Muscle of back (tissue), 13 donors: ENCODE measurements around the gene GNG4. TPM values are rescaled to one million over a fixed set of nuclear protein-coding genes. Genes with fewer than 3 reads are reported as not detected.

Experiments
- DNase-seq, 3 donors: peaks; one replicate each; pipeline versions ENCODE4 v3.0.0 to v3.0.0-alpha.2; 2013
- long read RNA-seq, 9 donors: transcript quantifications; one replicate each; lab custom pipeline, GENCODE V29; 2026
- polyA plus RNA-seq, 10 donors: library from polyadenylated mRNA; unstranded; fragments of 120-200 nt; gene quantifications; one replicate each; pipeline ENCODE4 v1.2.1, GENCODE V29; 2013; ENCODE audit not compliant: insufficient read length in 10 of 10

The GNG4 gene
- polyA plus RNA-seq = 1 to 10 TPM in 2 of 10 donors, under 1 TPM in 8; 0.27 to 2.2 (median 0.76) TPM
- long read RNA-seq, donor 1 = 0 reads
- long read RNA-seq, donor 2 = 0 reads
- long read RNA-seq, donor 3 = 0 reads
- long read RNA-seq, donor 4 = 0 reads
- long read RNA-seq, donor 5 = 0 reads
- long read RNA-seq, donor 6, full-length matches to known transcripts = 1 of 1 reads
- long read RNA-seq, donor 6, partial matches to known transcripts = 0 of 1 reads
- long read RNA-seq, donor 6, other reads (novel, unspliced or antisense) = 0 of 1 reads
- long read RNA-seq, donor 7 = 0 reads
- long read RNA-seq, donor 8, full-length matches to known transcripts = 1 of 1 reads
- long read RNA-seq, donor 8, partial matches to known transcripts = 0 of 1 reads
- long read RNA-seq, donor 8, other reads (novel, unspliced or antisense) = 0 of 1 reads
- long read RNA-seq, donor 9 = 0 reads

DNA sequence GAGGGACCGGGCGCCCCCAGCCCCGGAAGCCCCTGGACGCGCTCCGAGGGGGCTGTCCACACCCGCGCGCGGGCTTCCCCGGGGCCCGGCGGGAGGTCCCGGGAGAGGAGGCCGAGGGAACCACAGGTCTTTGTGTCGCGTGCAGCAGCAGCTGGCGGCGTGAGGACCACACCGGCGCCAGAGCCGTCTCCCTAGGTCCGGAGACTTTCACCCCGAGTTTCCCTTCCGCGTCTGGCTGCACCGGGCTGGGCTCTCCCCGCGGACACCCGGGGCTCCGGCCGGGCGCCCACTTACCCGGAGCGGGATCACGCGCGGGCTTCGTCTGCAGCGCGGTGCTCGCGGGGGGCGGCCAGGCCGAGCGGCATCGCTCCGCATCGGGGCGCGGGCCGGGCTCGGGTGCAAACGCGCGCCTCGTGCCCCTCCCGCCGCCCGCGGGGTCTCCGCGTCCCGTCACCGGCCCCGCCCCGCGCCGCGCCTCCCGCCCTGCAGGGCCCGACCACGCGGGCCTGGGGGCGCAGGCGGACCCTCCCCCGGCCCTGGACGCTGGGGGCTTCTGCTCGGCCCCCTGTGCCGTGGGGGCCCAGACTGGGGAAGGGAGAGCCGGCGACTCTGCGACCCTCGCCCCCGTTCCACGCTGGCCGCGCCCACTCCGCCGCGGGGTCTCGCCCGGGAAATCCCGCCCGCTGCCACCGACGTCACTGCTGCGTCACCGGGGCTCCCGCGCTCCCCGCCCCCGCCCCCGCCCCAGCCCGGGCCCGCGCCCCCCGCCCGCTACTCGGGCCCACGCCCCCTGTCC is at the start of gene GNG4:
Gene GNG4 (minus strand): TSS at position 417 of the 796 bp plus-strand sequence. CDS start 65,946 bp downstream, outside the sequence.
- DNase-seq = peak in 1 of 3 donors; percentile 52

DNA sequence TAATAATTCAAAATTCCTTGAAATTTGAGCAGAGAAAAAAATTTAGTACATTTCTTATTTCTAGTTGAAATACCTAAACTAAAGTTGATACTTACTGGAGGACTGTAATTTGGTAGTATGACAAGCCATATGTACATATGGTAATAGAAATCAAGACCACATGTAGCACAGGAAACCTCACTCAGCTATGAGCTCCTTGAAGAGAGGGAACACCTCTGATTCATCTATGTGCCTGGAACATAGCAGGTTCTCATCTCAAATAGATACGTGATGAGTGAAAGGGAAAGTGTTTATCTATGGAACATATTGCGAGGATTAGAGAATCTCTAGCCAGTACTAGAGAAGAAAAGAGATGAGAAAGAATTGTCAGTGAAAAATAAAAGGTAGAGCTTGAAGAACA is 47.9 kb upstream of the GNG4 start:
- no peak for DNase-seq

DNA sequence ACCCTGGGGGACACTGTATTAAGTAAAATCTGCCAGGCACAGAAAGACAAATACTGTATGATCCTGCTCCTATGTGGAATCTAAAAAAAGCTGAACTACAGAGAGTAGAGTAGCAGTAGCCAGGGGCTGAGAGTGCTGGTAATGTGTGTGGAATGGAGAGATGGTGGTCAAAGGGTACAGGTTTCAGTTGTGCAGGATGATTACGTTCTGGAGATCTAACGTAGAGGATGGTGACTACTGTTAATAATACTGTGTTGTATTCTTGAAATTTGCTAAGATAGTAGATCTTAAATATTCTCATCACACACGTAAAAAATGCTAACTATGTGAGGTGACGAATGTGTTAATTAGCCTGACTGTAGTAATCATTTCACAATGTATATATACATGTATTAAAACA is 39.8 kb upstream of the GNG4 start:
- no peak for DNase-seq

DNA sequence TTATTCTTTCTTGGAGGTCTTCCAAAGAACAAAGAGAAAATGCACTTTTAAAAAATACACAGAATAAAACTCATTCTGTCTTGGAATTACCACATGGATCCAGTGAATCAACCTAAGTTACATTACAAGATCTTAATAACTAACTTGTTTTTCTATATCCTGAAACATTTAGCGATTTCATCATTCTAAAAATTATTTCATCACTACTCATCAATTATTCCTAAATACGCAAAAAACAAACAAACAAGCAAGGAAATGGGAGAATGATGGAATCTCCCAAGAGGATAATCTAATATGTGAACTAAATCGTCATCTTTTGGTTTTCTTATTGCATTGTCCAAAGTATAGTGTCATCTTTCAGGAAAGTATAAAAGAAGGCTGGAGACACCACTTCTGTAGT is 38.5 kb upstream of the GNG4 start:
- no peak for DNase-seq

DNA sequence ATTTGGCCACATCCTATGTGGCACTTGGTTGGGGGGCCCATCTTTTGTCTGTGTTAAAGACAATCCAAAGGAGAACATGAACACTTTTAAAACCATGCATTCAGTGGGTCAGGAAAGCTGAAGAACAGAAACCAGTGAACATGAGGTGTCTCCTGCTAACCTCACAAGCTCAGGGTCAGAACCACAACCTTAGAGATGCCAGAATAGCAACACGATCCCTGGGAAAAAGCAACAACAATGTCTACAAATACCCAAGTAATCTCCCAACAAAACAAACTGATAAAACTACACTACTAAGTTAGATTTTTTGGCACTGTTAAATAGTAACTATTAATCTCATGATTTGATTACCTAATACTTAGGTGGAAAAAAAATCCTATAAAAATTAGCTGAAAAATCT is 34.1 kb upstream of the GNG4 start:
- DNase-seq = no peak

DNA sequence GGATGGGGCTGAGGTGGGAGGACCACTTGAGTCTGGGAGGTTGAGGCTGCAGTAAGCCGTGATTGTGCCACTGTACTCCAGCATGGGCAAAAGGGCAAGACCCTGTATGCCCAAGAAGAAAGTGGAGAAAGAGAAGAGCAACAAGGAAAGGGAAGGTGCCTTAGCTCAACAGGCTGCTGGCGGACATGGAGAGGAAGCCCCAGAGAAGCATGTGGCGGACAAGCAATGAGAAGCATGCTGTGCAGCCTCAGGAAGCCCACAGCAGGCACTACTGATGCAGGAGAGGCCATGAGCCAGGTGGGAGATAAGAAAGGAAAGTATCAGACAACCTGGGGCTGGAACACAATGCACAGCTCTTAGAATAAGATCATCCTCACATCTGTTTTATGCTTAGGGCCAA is 32.6 kb upstream of the GNG4 start:
- DNase-seq = no peak

DNA sequence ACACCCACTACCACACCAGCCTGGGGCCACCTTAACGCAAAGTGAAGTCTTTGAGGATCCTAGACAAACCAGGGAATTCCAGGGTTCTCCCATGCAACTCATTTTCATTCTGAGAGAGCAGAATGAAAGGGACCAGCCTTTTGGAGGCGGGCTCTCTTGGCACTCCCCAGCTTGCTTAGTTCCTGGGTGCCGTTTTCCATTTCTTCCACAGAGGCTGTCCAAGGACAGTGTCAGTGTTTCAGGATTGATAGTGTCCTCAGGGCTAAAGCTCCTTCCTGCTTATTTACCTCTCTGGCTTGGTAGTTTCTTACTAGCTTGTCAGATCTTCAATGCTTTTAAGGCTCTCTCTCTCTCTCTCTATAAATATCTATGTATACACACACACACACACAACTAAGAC is 30.1 kb upstream of the GNG4 start:
- no peak for DNase-seq

GRCh38 chr1:235679005-235679404 is 29.4 kb upstream of the GNG4 start:
- no peak for DNase-seq

GRCh38 chr1:235675152-235675890 is 25.7 kb upstream of the GNG4 start:
- no peak for DNase-seq

DNA sequence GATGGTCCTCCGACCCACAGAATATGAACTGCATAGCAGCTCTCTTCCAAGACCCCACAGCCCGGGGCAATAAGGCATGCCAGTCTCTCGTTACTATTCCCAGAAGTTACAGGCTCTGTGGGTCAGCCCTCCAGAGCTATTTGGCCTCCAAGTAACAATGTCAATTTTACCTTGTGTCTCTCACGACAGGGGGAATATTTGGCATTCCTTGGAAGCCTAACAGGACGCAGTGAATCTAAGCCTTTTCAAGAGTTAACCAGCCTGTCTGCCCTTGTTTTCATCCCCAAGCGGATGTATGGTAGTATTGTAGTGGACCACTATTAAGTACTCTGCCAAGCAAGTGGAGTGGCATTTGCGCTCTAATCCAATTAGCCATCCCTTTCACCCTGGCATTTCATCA is 24.4 kb upstream of the GNG4 start:
- no peak for DNase-seq

- DNase-seq = no peak
Measured at GRCh38 chr1:235671992-235672391, 22.4 kb upstream of the GNG4 start.

- no peak for DNase-seq
Measured at GRCh38 chr1:235670157-235670776, 20.7 kb upstream of the GNG4 start.

DNA sequence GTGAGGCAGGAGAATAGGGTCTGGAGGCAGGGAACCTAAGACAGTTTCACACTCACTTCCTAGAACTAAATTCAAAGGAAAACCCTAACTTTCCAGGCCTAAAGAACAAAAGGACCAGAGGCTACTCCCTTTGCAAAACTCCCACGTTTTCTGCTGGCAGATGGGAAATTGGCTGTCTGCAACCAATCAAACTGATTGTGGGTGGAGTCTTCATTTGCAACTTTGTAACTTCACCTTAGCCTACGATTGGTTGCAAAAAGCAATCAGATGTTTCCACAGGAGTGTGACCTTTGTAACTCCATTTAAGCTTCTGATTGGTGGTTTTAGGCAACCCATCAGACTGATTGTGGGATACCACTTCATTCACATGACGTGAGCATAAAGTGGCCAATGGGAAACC is 19.7 kb upstream of the GNG4 start:
- no peak for DNase-seq

DNA sequence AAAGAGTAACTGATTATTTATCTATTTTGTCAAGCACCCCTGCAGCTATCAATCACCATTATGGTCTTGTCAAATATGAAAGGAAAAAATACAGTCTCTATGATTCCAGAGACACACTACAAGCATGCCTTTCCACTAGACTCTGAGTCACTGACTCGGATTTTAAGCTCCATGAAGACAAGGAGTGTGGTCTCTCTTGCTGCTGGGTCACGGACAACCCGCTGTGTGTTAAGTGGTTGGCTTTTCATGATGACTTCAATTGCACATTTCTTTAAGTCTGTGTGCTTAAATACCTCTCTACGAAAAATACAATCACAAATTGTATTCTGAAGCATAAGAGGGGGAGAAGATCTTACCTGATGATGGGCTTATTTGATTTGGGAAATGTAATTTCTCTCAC is 14.0 kb upstream of the GNG4 start:
- no peak for DNase-seq

- no peak for DNase-seq
Measured at GRCh38 chr1:235661568-235661967, 12.0 kb upstream of the GNG4 start.

- no peak for DNase-seq
Measured at GRCh38 chr1:235659186-235659771, 9.7 kb upstream of the GNG4 start.

DNA sequence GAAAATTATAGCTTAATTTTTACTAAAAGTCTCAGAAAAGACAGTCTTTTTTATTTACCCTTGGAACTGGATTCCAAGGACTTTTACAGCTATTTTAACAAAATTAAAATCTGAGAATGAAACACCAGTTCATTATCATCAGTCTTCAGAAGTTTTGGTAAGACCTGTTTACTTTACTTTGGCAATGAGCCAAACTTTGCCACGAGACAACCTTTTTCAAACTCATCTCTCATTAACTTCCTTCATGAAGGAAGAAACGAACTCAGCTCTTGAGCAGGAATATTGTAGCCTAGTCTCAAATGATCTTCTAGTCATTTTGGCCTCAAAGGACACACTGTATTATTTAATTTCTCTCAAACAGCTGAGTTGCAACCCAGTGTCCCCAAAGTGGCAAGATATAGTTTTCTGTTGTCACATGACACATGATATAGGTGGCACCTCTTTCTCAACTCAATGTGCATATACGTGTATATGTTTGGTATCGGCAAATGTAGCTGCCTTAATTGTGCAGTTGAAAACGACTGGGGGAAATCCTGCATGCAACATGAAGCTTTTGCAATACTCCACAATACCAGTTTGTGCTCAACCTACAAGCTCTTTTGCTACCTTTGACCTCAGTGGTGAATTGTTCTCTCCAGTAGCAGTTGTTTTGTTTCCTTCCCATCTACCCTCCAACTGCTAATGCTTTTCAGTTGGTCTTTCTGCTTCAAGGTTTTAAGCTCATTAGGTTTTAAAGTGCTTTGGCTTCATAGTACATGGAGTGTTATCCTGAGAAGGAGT is 8.4 kb upstream of the GNG4 start:
- DNase-seq = no peak

GRCh38 chr1:235657269-235657668 is 7.7 kb upstream of the GNG4 start:
- DNase-seq = no peak

- DNase-seq = no peak
Measured at GRCh38 chr1:235652364-235652763, 2.8 kb upstream of the GNG4 start.

GRCh38 chr1:235651170-235651806 is 1.7 kb upstream of the GNG4 start:
- no peak for DNase-seq
